Islet precursor cell (in vitro differentiated cells): ENCODE data around the gene SP3.

Experiments used
- DNase-seq: peaks from one replicate; pipeline ENCODE4 v3.0.0-alpha.2; 2018

SP3 gene

GRCh38 chr2:173996766-173997165, 31.6 kb upstream of the SP3 start:
- no peak for DNase-seq

GRCh38 chr2:173993459-173993858, 28.3 kb upstream of the SP3 start:
- DNase-seq = no peak

GRCh38 chr2:173991856-173992588, 26.8 kb upstream of the SP3 start:
- DNase-seq = no peak

GRCh38 chr2:173990970-173991819, 26.0 kb upstream of the SP3 start:
- DNase-seq = no peak

GRCh38 chr2:173990245-173990644, 25.1 kb upstream of the SP3 start:
- DNase-seq = no peak

GRCh38 chr2:173989884-173990215, 24.7 kb upstream of the SP3 start:
- no peak for DNase-seq

GRCh38 chr2:173989160-173989883, 24.1 kb upstream of the SP3 start:
- DNase-seq = no peak

GRCh38 chr2:173986805-173987204, 21.6 kb upstream of the SP3 start:
- no peak for DNase-seq

GRCh38 chr2:173985605-173985992, 20.4 kb upstream of the SP3 start:
- DNase-seq = no peak

GRCh38 chr2:173984866-173985604, 19.9 kb upstream of the SP3 start:
- no peak for DNase-seq

GRCh38 chr2:173983391-173983871, 18.3 kb upstream of the SP3 start:
- DNase-seq = peak; percentile 58

- no peak for DNase-seq
These were observed 17.7 kb upstream of the SP3 start for GRCh38 chr2:173982918-173983317.

GRCh38 chr2:173982182-173982714, 17.1 kb upstream of the SP3 start:
- DNase-seq = no peak

GRCh38 chr2:173981520-173981919, 16.3 kb upstream of the SP3 start:
- DNase-seq = no peak

- DNase-seq = no peak
These were observed 14.7 kb upstream of the SP3 start for GRCh38 chr2:173979751-173980351.

- no peak for DNase-seq
These were observed 13.3 kb upstream of the SP3 start for GRCh38 chr2:173978447-173978846.

GRCh38 chr2:173972636-173973035, 7.5 kb upstream of the SP3 start:
- DNase-seq = no peak

- no peak for DNase-seq
These were observed 7.0 kb upstream of the SP3 start for GRCh38 chr2:173972165-173972564.

GRCh38 chr2:173970516-173970924, 5.3 kb upstream of the SP3 start:
- DNase-seq = no peak

- no peak for DNase-seq
These were observed 4.7 kb upstream of the SP3 start for GRCh38 chr2:173969886-173970285.

- DNase-seq = no peak
These were observed 3.4 kb upstream of the SP3 start for GRCh38 chr2:173968551-173968950.
